Measurements from ENCODE around the gene CPNE4.

Gene CPNE4

GRCh38 chr3:131801566-131801965 lies 233.2 kb downstream of the CPNE4 start:
- in situ Hi-C loops (cut with MboI; ENCODE audit: low sequenced_read_pairs, unreplicated experiment), result no loop called here
- no peak for TF ChIP-seq CTCF (IDR thresholded peaks at IDR 0.05; ENCODE audit: borderline replicate concordance, control extremely low read depth, extremely low read depth, insufficient read depth, missing control alignments)
- no peak for DNase-seq (ENCODE audit: low spot score)

- in situ Hi-C loops (cut with MboI; ENCODE audit: low sequenced_read_pairs, unreplicated experiment), result loop anchor here (10.0 kb wide), 1 partner anchor 227 kb away; no protein-coding TSS in a partner anchor
- TF ChIP-seq CTCF (IDR thresholded peaks at IDR 0.05; ENCODE audit: borderline replicate concordance, control extremely low read depth, extremely low read depth, insufficient read depth, missing control alignments), result no peak
- no peak for DNase-seq (ENCODE audit: low spot score)
Measured at GRCh38 chr3:131797776-131798175, 237.0 kb downstream of the CPNE4 start.

GRCh38 chr3:131796558-131797198 lies 238.1 kb downstream of the CPNE4 start:
- in situ Hi-C loops (cut with MboI; ENCODE audit: low sequenced_read_pairs, unreplicated experiment), result loop anchor here (10.0 kb wide), 1 partner anchor 228 kb away; no protein-coding TSS in a partner anchor
- no peak for DNase-seq (ENCODE audit: low spot score)
- no peak for TF ChIP-seq CTCF (IDR thresholded peaks at IDR 0.05; ENCODE audit: borderline replicate concordance, control extremely low read depth, extremely low read depth, insufficient read depth, missing control alignments)

- DNase-seq (ENCODE audit: low spot score), result no peak
- in situ Hi-C loops (cut with MboI; ENCODE audit: low sequenced_read_pairs, unreplicated experiment), result loop anchor here (10.0 kb wide), 1 partner anchor 229 kb away; no protein-coding TSS in a partner anchor
- no peak for TF ChIP-seq CTCF (IDR thresholded peaks at IDR 0.05; ENCODE audit: borderline replicate concordance, control extremely low read depth, extremely low read depth, insufficient read depth, missing control alignments)
Measured at GRCh38 chr3:131796111-131796510, 238.7 kb downstream of the CPNE4 start.

GRCh38 chr3:131795390-131796090 lies 239.3 kb downstream of the CPNE4 start:
- in situ Hi-C loops (cut with MboI; ENCODE audit: low sequenced_read_pairs, unreplicated experiment), result loop anchor here (10.0 kb wide), 1 partner anchor 229 kb away; no protein-coding TSS in a partner anchor
- DNase-seq (ENCODE audit: low spot score), result no peak
- no peak for TF ChIP-seq CTCF (IDR thresholded peaks at IDR 0.05; ENCODE audit: borderline replicate concordance, control extremely low read depth, extremely low read depth, insufficient read depth, missing control alignments)

- DNase-seq (ENCODE audit: low spot score), result peak; percentile 34
- TF ChIP-seq CTCF (IDR thresholded peaks at IDR 0.05; ENCODE audit: borderline replicate concordance, control extremely low read depth, extremely low read depth, insufficient read depth, missing control alignments), result peak; percentile 72
- in situ Hi-C loops (cut with MboI; ENCODE audit: low sequenced_read_pairs, unreplicated experiment), result loop anchor here (10.0 kb wide), 1 partner anchor 230 kb away; no protein-coding TSS in a partner anchor
Measured at GRCh38 chr3:131794766-131795388, 239.9 kb downstream of the CPNE4 start.

Measured in GM13976 (cell line).